Thyroid gland (tissue), 4 donors: ENCODE data around the gene CTDSPL. TPM values are rescaled to one million over a fixed set of nuclear protein-coding genes. Genes with fewer than 3 reads are reported as not detected.

ENCODE experiments used
- DNase-seq, 2 donors: peaks; one replicate each; pipeline ENCODE4 v3.0.0-alpha.2; 2019
- H3K27ac ChIP-seq, 3 donors: fragments of 200-600 bp; sonication (generic); 1 replicate in 2 of 3; 2 replicates in 1 of 3; pipeline ENCODE4 v1.5.1; 2016 to 2019; ENCODE audit warnings: mild to moderate bottlenecking in 1 of 3, moderate library complexity in 1 of 3
- H3K27me3 ChIP-seq: fragments of 200-600 bp; sonication (generic); one replicate; pipeline ENCODE4 v1.5.1; 2019
- H3K36me3 ChIP-seq, 2 donors: fragments of 200-600 bp; sonication (generic); one replicate each; pipeline ENCODE4 v1.5.1; 2016 to 2019
- H3K4me1 ChIP-seq, 2 donors: fragments of 200-600 bp; sonication (generic); one replicate each; pipeline ENCODE4 v1.5.1; 2017 to 2019
- H3K4me3 ChIP-seq, 3 donors: fragments of 200-600 bp; sonication (generic); replicated peaks in 1 of 3; 1 replicate in 2 of 3; 2 replicates in 1 of 3; pipeline ENCODE4 v1.5.1; 2016; ENCODE audit warnings: mild to moderate bottlenecking in 1 of 3
- H3K9me3 ChIP-seq: fragments of 200-600 bp; sonication (generic); one replicate; pipeline ENCODE4 v1.5.1; 2017
- POLR2A ChIP-seq, 2 donors: fragments of 450-650 bp; IDR thresholded peaks; one replicate each; pipeline ENCODE4 v1.6.1; 2017; ENCODE audit warnings: antibody characterized with exemption in 2 of 2, mild to moderate bottlenecking in 2 of 2, moderate library complexity in 1 of 2
- WGBS, 2 donors: methylation state at CpG; one replicate each; pipeline ENCODE4 v1.1.5; 2017; 5-methylcytosine and 5-hydroxymethylcytosine counted together
- intact Hi-C: fragments of 100-400 bp; cut with DNase I; formaldehyde crosslinking; loops from one replicate; pipeline ENCODE4 v1.15.1; 2023
- total RNA-seq, 4 donors: library from RNA; depleted of rRNA; stranded (reverse); fragments of >200 nt; gene quantifications; one replicate each; pipeline ENCODE4 v1.2.3, GENCODE V29; 2016
- TF ChIP-seq, protein P1 (sequence below), 6 experiments: fragments of 200-600 bp in 3 of 6; fragments of 450-650 bp in 3 of 6; sonication (generic) in 3 of 6; IDR thresholded peaks; one replicate each; pipeline ENCODE4 v1.5.1; 2016 to 2019; ENCODE audit warnings: antibody characterized with exemption in 6 of 6, mild to moderate bottlenecking in 2 of 6, inconsistent platforms in 1 of 6, moderate library complexity in 1 of 6

The CTDSPL gene
- total RNA-seq, 4 donors from 2014 or later: 23.6 to 37.9 (median 29.8) TPM

DNA sequence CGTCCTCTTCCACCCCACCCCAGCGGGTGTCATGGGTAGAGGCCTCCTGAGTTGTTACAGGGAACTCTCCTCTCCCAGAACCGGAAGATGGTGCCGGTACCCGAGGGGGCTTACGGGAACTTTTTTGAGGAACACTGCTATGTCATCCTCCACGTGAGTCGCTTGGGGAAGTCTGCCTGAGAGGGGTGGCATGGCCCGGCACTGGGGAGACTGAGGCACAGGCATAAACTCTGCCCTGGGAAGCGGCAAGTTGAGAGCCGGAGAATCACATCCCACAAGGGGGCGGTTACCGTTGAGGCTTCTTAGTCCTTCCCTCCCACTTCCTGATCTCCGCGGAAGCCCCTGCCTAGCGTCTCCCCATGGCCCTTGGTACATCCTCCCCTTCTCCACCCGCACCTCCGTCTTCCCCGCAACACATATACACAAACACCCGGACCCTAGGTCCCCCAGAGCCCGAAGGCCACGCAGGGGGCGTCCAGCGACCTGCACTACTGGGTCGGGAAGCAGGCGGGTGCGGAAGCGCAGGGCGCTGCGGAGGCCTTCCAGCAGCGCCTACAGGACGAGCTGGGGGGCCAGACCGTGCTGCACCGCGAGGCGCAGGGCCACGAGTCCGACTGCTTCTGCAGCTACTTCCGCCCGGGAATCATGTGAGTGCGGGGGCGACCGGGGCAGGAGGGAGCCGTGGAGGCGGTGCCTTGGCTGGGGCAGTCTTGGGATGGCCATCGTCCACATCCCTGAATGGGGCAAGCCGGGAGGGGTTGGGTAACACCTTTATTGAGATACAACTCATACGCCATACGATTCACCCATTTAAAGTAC, 132.3 kb downstream of the CTDSPL start:
- peak; percentile 75 to 77 for DNase-seq
- Histone ChIP-seq H3K36me3 (no peaks in the 10 kb centered on the region), H3K4me3 (peak overlapping the region; percentile 49 to 76 (median 73)), H3K27me3 (no peaks in the 10 kb centered on the region), H3K4me1 (peaks cover 10 to 23% of the 10 kb centered on the region in 2 donors), H3K9me3 (no peaks in the 10 kb centered on the region), H3K27ac (peak overlapping the region in 2 of 3 donors; percentile 60 to 76)
- TF ChIP-seq POLR2A (IDR thresholded peaks at IDR 0.05): peak in 1 of 2 donors; percentile 46
- TF ChIP-seq, protein P1, sequence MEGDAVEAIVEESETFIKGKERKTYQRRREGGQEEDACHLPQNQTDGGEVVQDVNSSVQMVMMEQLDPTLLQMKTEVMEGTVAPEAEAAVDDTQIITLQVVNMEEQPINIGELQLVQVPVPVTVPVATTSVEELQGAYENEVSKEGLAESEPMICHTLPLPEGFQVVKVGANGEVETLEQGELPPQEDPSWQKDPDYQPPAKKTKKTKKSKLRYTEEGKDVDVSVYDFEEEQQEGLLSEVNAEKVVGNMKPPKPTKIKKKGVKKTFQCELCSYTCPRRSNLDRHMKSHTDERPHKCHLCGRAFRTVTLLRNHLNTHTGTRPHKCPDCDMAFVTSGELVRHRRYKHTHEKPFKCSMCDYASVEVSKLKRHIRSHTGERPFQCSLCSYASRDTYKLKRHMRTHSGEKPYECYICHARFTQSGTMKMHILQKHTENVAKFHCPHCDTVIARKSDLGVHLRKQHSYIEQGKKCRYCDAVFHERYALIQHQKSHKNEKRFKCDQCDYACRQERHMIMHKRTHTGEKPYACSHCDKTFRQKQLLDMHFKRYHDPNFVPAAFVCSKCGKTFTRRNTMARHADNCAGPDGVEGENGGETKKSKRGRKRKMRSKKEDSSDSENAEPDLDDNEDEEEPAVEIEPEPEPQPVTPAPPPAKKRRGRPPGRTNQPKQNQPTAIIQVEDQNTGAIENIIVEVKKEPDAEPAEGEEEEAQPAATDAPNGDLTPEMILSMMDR (IDR thresholded peaks at IDR 0.05): peak in 1 of 6 experiments; percentile 7
- intact Hi-C loops: no loop called here
- WGBS, 2 donors: 2 to 9% methylated on average over 24 to 41 of the region's 49 CpGs

- Histone ChIP-seq H3K4me3 (peak overlapping the region in 1 of 3 donors; percentile 49), H3K36me3 (no peaks in the 10 kb centered on the region), H3K27ac (peak overlapping the region in 1 of 3 donors; percentile 76), H3K9me3 (no peaks in the 10 kb centered on the region), H3K4me1 (peaks cover 10 to 23% of the 10 kb centered on the region in 2 donors), H3K27me3 (no peaks in the 10 kb centered on the region)
- DNase-seq: no peak
- TF ChIP-seq, protein P1 (IDR thresholded peaks at IDR 0.05): no peak
- no peak for TF ChIP-seq POLR2A (IDR thresholded peaks at IDR 0.05)
- 41 to 53% methylated on average over 2 of the region's 2 CpGs for WGBS, 2 donors
- intact Hi-C loops: no loop called here
These were observed 132.9 kb downstream of the CTDSPL start for GRCh38 chr3:37994639-37994972.

GRCh38 chr3:37995652-37996641, 134.3 kb downstream of the CTDSPL start:
- WGBS, 2 donors: 89 to 90% methylated on average over 10 of the region's 10 CpGs
- intact Hi-C loops: no loop called here

GRCh38 chr3:37996785-37997301, 135.2 kb downstream of the CTDSPL start:
- Histone ChIP-seq H3K27me3 (no peaks in the 10 kb centered on the region), H3K9me3 (no peaks in the 10 kb centered on the region), H3K36me3 (peaks cover 0 to 5% of the 10 kb centered on the region in 2 donors), H3K4me3 (no peak overlapping the region), H3K27ac (no peak overlapping the region), H3K4me1 (peaks cover 10 to 23% of the 10 kb centered on the region in 2 donors)
- intact Hi-C loops: no loop called here
- TF ChIP-seq POLR2A (IDR thresholded peaks at IDR 0.05): no peak
- TF ChIP-seq, protein P1 (IDR thresholded peaks at IDR 0.05): peak; percentile 87 to 93 (median 91)
- WGBS, 2 donors: 42 to 71% methylated on average over 4 to 7 of the region's 7 CpGs
- DNase-seq: peak; percentile 75 to 77

More at GRCh38 chr3:37995652-37996641, 134.3 kb downstream of the CTDSPL start:
- Histone ChIP-seq H3K4me3 (no peak overlapping the region), H3K27ac (no peak overlapping the region), H3K4me1 (peaks cover 10 to 23% of the 10 kb centered on the region in 2 donors), H3K36me3 (no peaks in the 10 kb centered on the region), H3K27me3 (no peaks in the 10 kb centered on the region), H3K9me3 (no peaks in the 10 kb centered on the region)
- no peak for DNase-seq
- TF ChIP-seq POLR2A (IDR thresholded peaks at IDR 0.05): no peak
- TF ChIP-seq, protein P1 (IDR thresholded peaks at IDR 0.05): no peak
